NCI-H748 (cell line): ENCODE measurements around the gene EGR4.
"Not testable (repeated sequence)": the region's sequence is repeated elsewhere in the genome, so short reads cannot be mapped to it uniquely, and the experiment has no call there.

Experiments used
- DNase-seq: peaks from one replicate; lab custom pipeline; 2025; ENCODE audit not compliant: unreplicated experiment; lab: John Stamatoyannopoulos, UW

The EGR4 gene

DNA sequence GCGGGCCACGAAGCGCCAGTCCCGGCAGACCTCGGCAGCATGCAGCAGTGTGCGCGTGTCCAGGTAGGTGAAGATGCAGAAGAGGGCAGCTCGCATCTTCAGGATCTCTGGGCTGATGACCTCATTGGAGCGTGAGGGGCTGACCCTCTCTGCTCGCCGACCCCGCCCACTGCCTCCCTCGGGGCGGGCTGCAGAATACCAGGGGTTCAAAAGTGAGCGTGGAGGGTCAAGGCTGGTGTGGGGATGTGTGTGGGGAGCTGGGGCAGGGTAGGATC is 29.1 kb downstream of the EGR4 start:
- no peak for DNase-seq

GRCh38 chr2:73263540-73264331 is 29.6 kb downstream of the EGR4 start:
- no peak for DNase-seq

DNA sequence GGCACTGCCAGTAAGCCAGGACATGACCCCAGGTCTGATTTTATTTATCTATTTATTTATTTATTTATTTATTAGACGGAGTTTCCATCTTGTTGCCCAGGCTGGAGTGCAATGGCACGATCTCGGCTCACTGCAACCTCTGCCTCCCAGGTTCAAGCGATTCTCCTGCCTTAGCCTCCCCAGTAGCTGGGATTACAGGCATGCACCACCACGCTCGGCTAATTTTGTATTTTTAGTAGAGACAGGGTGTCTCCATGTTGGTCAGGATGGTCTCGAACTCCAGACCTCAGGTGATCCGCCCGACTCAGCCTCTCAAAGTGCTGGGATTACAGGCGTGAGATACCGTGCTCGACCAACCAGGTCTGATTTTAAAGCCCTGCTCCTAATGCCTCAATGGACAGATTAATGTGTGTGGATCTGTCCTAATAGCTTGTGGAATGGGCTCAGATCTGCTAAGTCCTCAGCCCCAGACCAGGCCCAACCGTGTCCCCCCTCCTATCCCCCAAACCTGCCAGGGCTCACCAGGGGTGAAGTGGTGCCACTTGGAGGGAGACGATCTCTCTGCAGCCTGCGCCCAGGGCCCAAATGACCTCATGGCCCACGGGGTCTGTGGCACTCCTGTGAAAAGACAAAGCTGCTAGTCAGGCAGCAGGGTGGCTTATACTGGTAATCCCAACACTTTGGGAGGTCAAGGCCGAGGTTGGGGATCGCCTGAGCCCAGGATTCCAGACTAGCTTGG is 30.5 kb downstream of the EGR4 start:
- not testable (repeated sequence) for DNase-seq

- DNase-seq: no peak
Measured at GRCh38 chr2:73262108-73262651, 31.2 kb downstream of the EGR4 start.

GRCh38 chr2:73260338-73260984 is 32.9 kb downstream of the EGR4 start:
- no peak for DNase-seq

- DNase-seq: no peak
Measured at GRCh38 chr2:73259704-73260337, 33.5 kb downstream of the EGR4 start.

GRCh38 chr2:73259276-73259675 is 34.1 kb downstream of the EGR4 start:
- DNase-seq: no peak

GRCh38 chr2:73258913-73259215 is 34.5 kb downstream of the EGR4 start:
- no peak for DNase-seq

DNA sequence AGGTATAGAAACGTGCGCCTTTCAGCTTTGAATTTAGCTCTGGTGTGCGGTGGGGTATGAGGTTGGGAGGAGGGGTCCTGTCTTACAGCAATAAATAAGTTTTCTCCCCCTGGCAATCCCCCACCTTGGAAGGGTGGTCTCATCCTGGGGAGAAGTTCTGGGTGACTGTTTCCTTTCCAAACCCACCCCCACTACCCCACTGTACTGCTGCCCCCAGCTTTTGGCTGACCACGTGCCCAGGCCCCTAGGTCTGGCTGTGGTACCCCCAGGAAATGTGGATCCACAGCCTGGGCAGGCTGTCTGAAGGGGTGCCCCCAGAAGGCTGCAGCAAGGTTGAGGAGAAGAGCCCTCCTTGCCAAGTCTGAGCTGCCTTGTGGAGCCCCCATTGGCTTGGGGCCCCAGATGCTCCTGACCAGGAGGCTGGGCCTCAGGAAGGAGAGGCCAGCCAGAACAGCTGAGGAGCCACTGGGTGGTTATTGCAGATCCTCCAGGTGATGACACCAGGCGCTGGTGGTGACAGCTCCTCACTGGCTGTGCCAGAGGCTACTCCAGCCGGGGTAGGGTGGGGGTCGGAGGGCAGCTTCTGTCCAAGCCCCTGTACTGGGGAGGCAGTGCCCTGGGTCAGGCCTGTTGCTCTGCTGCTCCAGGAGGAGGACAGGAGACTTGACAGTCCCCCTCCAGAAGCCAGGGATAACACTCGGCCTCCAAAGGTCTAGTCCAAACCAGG is 35.0 kb downstream of the EGR4 start:
- DNase-seq: no peak

DNA sequence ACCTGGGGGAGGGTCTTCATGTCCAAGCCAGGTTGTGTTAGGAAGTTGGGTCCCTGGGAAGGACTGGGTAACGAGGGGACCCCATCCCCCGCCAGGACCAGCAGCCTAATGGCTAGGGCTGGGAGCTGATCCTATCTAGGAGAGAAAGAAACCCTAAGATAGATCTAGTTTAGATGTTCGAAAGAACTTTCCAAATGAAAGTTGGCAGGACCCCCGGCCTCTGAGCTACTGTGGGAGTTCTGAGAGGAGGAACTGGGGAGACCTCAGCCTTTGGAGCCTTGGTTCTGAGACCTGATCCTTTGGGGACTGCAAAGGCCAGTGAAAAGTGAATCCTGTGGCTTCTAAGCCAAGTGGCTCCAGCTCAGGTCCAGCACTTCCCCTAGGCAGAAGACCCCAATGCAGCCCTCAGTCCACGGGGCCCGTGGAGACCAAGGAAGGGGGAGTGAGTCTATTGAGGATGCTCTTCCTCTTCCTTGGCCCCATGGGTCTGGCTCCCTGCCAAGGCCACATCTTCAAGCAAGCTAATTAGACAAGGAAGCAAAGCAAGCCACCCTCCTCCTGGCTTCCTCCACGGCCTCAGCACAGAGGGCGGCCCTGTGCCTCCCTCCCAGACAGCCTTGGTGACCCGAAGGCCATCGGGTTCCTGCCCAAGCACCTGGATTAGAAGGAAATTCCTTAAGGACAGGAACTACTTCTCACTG is 35.8 kb downstream of the EGR4 start:
- no peak for DNase-seq

GRCh38 chr2:73257021-73257420 is 36.3 kb downstream of the EGR4 start:
- DNase-seq: no peak

DNA sequence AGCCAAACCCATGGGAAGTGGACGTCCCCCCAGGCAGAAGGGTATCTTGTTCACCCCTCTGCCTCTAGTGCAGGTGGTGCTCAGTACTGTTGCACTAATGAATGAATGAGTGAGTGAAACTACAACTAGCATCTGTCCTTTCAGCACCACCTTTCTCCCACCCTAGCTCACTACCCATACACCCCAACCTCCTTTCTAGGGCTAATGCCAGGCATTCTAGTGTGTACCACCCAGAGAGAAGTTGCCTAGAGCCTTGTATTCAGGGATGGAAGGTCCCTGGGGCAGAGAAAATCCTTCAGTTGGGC is 36.8 kb downstream of the EGR4 start:
- DNase-seq: no peak

DNA sequence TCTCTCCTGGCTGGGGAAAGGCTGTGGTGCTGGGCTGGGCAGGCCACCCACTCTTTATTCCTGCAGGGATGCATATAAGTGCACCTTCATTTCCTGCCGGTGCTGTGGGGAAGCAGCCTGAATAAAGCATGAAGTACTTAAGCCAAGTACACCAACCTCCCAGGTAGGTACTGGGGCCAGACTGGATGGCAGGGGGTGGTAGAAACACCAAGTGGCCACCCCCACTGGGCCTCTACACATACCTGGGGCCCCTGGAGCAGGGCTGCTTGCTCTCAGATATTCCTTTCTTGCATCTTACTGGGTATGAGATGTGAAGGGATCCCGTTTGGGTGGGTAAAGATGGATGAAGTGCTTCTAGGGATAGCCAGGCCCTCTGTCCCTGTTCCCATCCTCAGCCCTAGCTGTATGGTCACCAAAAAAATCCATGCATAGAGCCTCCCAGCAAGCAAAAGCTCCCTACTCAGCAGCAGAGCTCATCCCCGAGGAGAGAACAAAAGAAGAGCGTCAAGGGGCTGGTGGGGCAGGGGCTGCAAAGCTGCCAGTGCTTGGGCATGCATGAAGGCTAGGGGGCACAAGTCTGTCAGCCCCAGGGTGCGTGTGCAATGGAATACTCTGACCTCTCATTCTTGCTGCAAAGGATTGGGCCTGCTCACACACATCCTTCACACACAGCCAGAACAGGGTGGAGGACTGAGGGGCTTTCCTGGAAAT is 37.3 kb downstream of the EGR4 start:
- no peak for DNase-seq

DNA sequence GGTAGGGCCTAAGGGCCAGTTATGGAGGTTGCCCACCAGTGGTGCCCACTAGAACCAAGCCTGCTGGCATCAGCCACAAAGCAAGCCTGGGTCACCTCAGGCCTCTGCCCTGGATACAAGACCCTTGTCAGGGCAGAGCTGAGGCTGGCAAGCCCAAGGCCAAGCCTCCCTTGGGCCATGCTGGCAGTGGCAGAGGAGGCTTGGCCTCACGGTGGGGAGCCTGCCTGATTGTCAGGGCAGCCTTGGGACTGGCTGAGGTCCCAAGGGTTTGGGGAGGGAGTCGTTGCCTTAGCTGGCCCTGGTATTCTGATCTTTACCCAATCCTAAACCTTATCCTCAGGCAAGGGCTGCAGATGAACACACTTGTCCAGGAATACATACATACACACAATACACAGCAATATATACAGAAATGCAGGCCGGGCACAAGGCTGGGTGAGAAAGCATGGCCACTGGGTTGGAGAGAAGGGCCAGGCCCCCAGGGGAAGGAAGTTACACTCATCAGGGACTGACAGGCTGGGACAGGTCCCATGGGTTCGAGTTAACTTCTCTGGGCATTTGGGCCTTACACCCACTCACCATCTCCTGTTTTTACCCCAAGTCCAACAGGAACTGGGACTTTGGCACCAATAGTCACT is 38.2 kb downstream of the EGR4 start:
- no peak for DNase-seq

GRCh38 chr2:73254343-73255006 is 38.9 kb downstream of the EGR4 start:
- no peak for DNase-seq

- no peak for DNase-seq
Measured at GRCh38 chr2:73253901-73254300, 39.4 kb downstream of the EGR4 start.

DNA sequence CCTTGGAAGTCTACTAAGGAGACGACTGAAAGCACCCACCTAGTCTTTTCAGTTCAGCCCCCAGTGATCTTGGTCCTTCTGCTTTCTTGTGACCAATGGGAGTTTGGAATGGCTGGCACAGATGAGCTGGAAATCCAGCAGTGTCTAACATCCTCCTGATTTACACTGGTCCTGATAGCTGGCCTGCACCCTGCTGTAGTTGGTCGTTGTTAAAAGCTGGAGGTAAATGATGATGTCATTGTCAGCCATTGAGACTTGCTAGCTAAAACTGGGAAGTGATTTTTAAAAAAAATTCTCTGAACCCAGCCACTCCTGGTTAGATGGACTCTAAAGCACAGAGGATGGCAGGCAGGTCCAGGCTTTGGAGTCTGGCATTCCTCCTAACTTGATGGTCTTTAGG is 39.9 kb downstream of the EGR4 start:
- DNase-seq: no peak

DNA sequence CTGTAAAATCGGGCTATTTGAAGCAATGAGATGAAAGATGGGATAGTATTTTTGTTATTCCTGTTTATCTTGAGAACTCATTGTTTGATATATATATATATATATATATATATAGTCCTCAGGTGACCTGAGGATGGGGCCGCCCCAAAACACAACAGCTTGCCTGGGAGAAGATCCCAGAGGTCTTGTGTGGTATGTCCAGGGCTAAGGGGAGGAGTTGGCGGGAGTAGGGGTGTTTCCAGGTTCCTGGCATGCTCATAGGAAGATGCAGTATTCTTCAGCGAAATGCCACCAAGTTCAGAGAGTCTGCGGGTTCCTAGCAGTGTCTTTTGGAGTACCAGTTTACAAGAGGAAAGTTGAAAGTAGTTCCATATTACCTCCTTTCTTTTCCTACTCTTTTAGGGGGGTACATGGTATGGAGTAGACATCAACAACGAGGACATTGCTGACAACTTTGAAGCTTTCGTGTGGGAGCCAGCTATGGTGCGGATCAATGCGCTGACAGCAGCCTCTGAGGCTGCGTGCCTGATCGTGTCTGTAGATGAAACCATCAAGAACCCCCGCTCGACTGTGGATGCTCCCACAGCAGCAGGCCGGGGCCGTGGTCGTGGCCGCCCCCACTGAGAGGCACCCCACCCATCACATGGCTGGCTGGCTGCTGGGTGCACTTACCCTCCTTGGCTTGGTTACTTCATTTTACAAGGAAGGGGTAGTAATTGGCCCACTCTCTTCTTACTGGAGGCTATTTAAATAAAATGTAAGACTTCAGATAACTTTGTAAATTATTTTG is 40.9 kb downstream of the EGR4 start:
- DNase-seq: no peak
